Endothelial cell of umbilical vein (primary cell): ENCODE measurements around the gene NANP. TPM values are rescaled to one million over a fixed set of nuclear protein-coding genes. Genes with fewer than 3 reads are reported as not detected.

Experiments
- BruUV-seq: library from RNA; stranded (reverse); fragments of 400-500 nt; replicated peaks from 2 replicates; lab custom pipeline; 2021; lab: Mats Ljungman, UMichigan
- CTCF ChIA-PET: fragments of 300-600, 350-600 bp; sonication (Branson Sonifier 250); formaldehyde crosslinking; loops from one replicate; lab custom pipeline; 2021; ENCODE audit warnings: antibody characterized with exemption, inconsistent platforms; lab: Charles Lee
- POLR2A ChIA-PET: fragments of 300-600, 350-600 bp; sonication (Branson Sonifier 250); formaldehyde crosslinking; loops from one replicate; lab custom pipeline; 2021; ENCODE audit warnings: antibody characterized with exemption, inconsistent platforms; lab: Charles Lee
- DNase-seq: peaks from one replicate; pipeline ENCODE4 v3.0.0-alpha.2; 2011; ENCODE audit warnings: low read depth, low spot score
- FAIRE-seq: peaks from 2 replicates; lab custom pipeline; 2011; peaks lifted over from hg19 to GRCh38; lab: Jason Lieb, UNC
- H2AFZ ChIP-seq: 2 replicates; pipeline ENCODE4 v1.6.0; 2012; ENCODE audit warnings: low read depth, low read length, control low read depth, inconsistent platforms
- H3K27ac ChIP-seq: 2 replicates; pipeline ENCODE4 v1.5.1; 2011; ENCODE audit warnings: low read depth, mild to moderate bottlenecking, control low read depth, low read length, moderate library complexity; ENCODE audit not compliant: insufficient read depth
- H3K27me3 ChIP-seq, 2 experiments: 2 replicates each; pipeline versions ENCODE4 v1.6.0 to v1.6.1; 2011; ENCODE audit warnings: low read length in 2 of 2, mixed read lengths in 1 of 2; ENCODE audit not compliant: control insufficient read depth in 2 of 2, insufficient read depth in 2 of 2
- H3K36me3 ChIP-seq, 2 experiments: 2 replicates in 1 of 2; 3 replicates in 1 of 2; pipeline ENCODE4 v1.5.1; 2011; ENCODE audit warnings: low read length in 2 of 2, mild to moderate bottlenecking in 1 of 2, moderate library complexity in 1 of 2; ENCODE audit not compliant: control insufficient read depth in 2 of 2, insufficient read depth in 2 of 2; ENCODE audit errors: extremely low read depth in 1 of 2
- H3K4me1 ChIP-seq: 3 replicates; pipeline ENCODE4 v1.5.1; 2011; ENCODE audit warnings: mild to moderate bottlenecking, low read length; ENCODE audit not compliant: control insufficient read depth, insufficient read depth; ENCODE audit errors: extremely low read depth
- H3K4me2 ChIP-seq: 2 replicates; pipeline ENCODE4 v1.6.1; 2011; ENCODE audit warnings: low read length, control low read depth, mixed read lengths; ENCODE audit not compliant: insufficient read depth
- H3K4me3 ChIP-seq, 3 experiments: fragments of 200-600 bp in 1 of 3; sonication (generic), shearing (Covaris generic) in 1 of 3; replicated peaks in 1 of 3; 2 replicates each; pipeline ENCODE4 v1.5.1; 2011 to 2016; ENCODE audit warnings: control low read depth in 3 of 3, low read length in 3 of 3, mild to moderate bottlenecking in 2 of 3, inconsistent platforms in 1 of 3, low read depth in 1 of 3, moderate library complexity in 1 of 3; ENCODE audit not compliant: insufficient read depth in 1 of 3
- H3K79me2 ChIP-seq: 2 replicates; pipeline ENCODE4 v1.6.0; 2012; ENCODE audit warnings: low read length, inconsistent platforms; ENCODE audit not compliant: control insufficient read depth, insufficient read depth
- H3K9ac ChIP-seq: replicated peaks from 2 replicates; pipeline ENCODE3; 2011; ENCODE audit warnings: low read length, control low read depth; ENCODE audit not compliant: insufficient read depth; ENCODE audit errors: extremely low read depth
- H3K9me1 ChIP-seq: replicated peaks from 3 replicates; pipeline ENCODE4 v1.6.0; 2011; ENCODE audit warnings: mild to moderate bottlenecking, low read length; ENCODE audit not compliant: control insufficient read depth, insufficient read depth; ENCODE audit errors: extremely low read depth
- H3K9me3 ChIP-seq: replicated peaks from 2 replicates; pipeline ENCODE4 v1.5.1; 2012; ENCODE audit warnings: low read length, inconsistent platforms; ENCODE audit not compliant: control insufficient read depth, insufficient read depth
- H4K20me1 ChIP-seq: replicated peaks from 2 replicates; pipeline ENCODE3; 2011; ENCODE audit warnings: mild to moderate bottlenecking, low read length; ENCODE audit not compliant: control insufficient read depth, insufficient read depth; ENCODE audit errors: extremely low read depth
- CTCF ChIP-seq, 2 donors: IDR thresholded peaks; 1 replicate in 1 of 2; 2 replicates in 1 of 2; pipeline ENCODE4 v1.5.1; 2011; ENCODE audit warnings: low read length in 2 of 2, mild to moderate bottlenecking in 2 of 2, moderate library complexity in 2 of 2, control low read depth in 1 of 2, inconsistent platforms in 1 of 2, low read depth in 1 of 2; ENCODE audit not compliant: insufficient read depth in 1 of 2; ENCODE audit errors: extremely low read depth in 1 of 2
- EZH2 ChIP-seq: IDR thresholded peaks from 2 replicates; pipeline ENCODE4 v1.6.1; 2012; ENCODE audit warnings: borderline replicate concordance, low read depth, mild to moderate bottlenecking, moderate library complexity, low read length, inconsistent platforms; ENCODE audit not compliant: severe bottlenecking
- FOS ChIP-seq: IDR thresholded peaks from 2 replicates; pipeline ENCODE4 v1.6.1; 2011; ENCODE audit warnings: mild to moderate bottlenecking, low read length, moderate library complexity, borderline replicate concordance; ENCODE audit not compliant: insufficient read depth
- GATA2 ChIP-seq: IDR thresholded peaks from 2 replicates; pipeline ENCODE4 v1.7.0; 2011; ENCODE audit warnings: low read depth, mild to moderate bottlenecking, moderate library complexity, mixed read lengths, low read length; ENCODE audit not compliant: insufficient read length, insufficient read depth
- JUN ChIP-seq: IDR thresholded peaks from 2 replicates; pipeline ENCODE4 v1.6.1; 2011; ENCODE audit warnings: borderline replicate concordance, low read depth; ENCODE audit not compliant: insufficient read length, insufficient read depth
- MAX ChIP-seq: IDR thresholded peaks from 2 replicates; pipeline ENCODE4 v1.6.1; 2011; ENCODE audit not compliant: insufficient read depth, insufficient read length
- MYC ChIP-seq: IDR thresholded peaks from one replicate; pipeline ENCODE4 v1.6.1; 2011; ENCODE audit warnings: mild to moderate bottlenecking, low read depth, low read length
- POLR2A ChIP-seq: IDR thresholded peaks from 2 replicates; pipeline ENCODE4 v1.6.1; 2012; ENCODE audit warnings: low read depth, mild to moderate bottlenecking, control low read depth, low read length
- POLR2AphosphoS5 ChIP-seq: IDR thresholded peaks from 2 replicates; pipeline ENCODE4 v1.6.1; 2012; ENCODE audit warnings: low read depth, mild to moderate bottlenecking, control low read depth, low read length, moderate library complexity; ENCODE audit not compliant: insufficient read depth
- dilution Hi-C: fragments of 300-500 bp; cut with MboI; formaldehyde crosslinking; loops from one replicate; pipeline ENCODE4 v1.15.0; 2019; ENCODE audit warnings: low sequenced_read_pairs; ENCODE audit not compliant: extremely low pct_ligation_motif_present
- intact Hi-C: fragments of 100-400 bp; cut with micrococcal nuclease; formaldehyde crosslinking; loops from one replicate; pipeline ENCODE4 v1.10.0; 2022
- polyA plus RNA-seq, 4 experiments: library from polyadenylated mRNA; depleted of rRNA in 3 of 4; stranded (reverse) in 3 of 4; unstranded in 1 of 4; fragments of >200 nt; gene quantifications; 2 replicates each; pipeline versions ENCODE4 v1.2.1 to v1.2.3, GENCODE V29; 2011 to 2012; ENCODE audit warnings: missing spikeins in 1 of 4
- total RNA-seq: library from RNA; stranded (reverse); gene quantifications from 2 replicates; pipeline ENCODE4 v1.2.3, GENCODE V29; 2021

The NANP gene
- total and polyA plus RNA-seq, 2 donors (not counting 3 experiments of a cell fraction or from before 2014, with no cell fraction given): 4.2 to 7.5 TPM

- DNase-seq (no peak), FAIRE-seq (no peak)
- Histone ChIP-seq H3K79me2 (peaks cover 9% of the 10 kb centered on the region), H3K9me1 (no peaks in the 10 kb centered on the region), H3K9ac (no peak overlapping the region), H2AFZ (no peak overlapping the region), H4K20me1 (no peaks in the 10 kb centered on the region), H3K36me3 (peaks cover 0 to 5% of the 10 kb centered on the region in 2 experiments), H3K4me3 (no peak overlapping the region), H3K9me3 (no peaks in the 10 kb centered on the region), H3K27ac (no peak overlapping the region), H3K4me1 (no peaks in the 10 kb centered on the region), H3K27me3 (no peaks in the 10 kb centered on the region), H3K4me2 (no peak overlapping the region)
- TF ChIP-seq GATA2 (no peak), POLR2A (no peak), FOS (no peak), JUN (no peak), MAX (no peak), MYC (no peak), POLR2AphosphoS5 (no peak), EZH2 (no peak), CTCF (IDR thresholded peaks at IDR 0.05; ENCODE audit: extremely low read depth in 1 of 2, insufficient read depth in 1 of 2, low read depth in 1 of 2, low read length in 2 of 2) (no peak)
- ChIA-PET CTCF (no interaction called here), POLR2A (no interaction called here)
- dilution Hi-C loops (no loop called here), intact Hi-C loops (no loop called here)
- BruUV-seq: no TSS peak
Measured at GRCh38 chr20:25566821-25567220, 57.0 kb downstream of the NANP start.
